H1 (cell line): ENCODE measurements around the gene PHLPP1. TPM values are rescaled to one million over a fixed set of nuclear protein-coding genes. Genes with fewer than 3 reads are reported as not detected.

Experiments used
- CBX5 ChIP-seq: fragments of 300-800, 300-1000 bp; sonication (generic); IDR thresholded peaks from 2 replicates; pipeline ENCODE4 v1.7.1; 2016; ENCODE audit warnings: antibody characterized with exemption, low read length, low read depth
- CBX8 ChIP-seq: fragments of 300-800, 300-1000 bp; sonication (generic); IDR thresholded peaks from 2 replicates; pipeline ENCODE4 v1.7.1; 2016; ENCODE audit warnings: low read depth, low read length, borderline replicate concordance
- CHD2 ChIP-seq: IDR thresholded peaks from 2 replicates; pipeline ENCODE4 v1.6.1; 2012; ENCODE audit warnings: low read length, improper control_type of control experiment
- JUND ChIP-seq: IDR thresholded peaks from 2 replicates; pipeline ENCODE4 v1.6.1; 2011; ENCODE audit warnings: mild to moderate bottlenecking, improper control_type of control experiment, low read length
- KDM5A ChIP-seq: fragments of 200-600 bp; IDR thresholded peaks from 2 replicates; pipeline ENCODE4 v1.7.1; 2012; ENCODE audit warnings: mild to moderate bottlenecking, low read length, inconsistent platforms, mixed read lengths
- POU5F1 ChIP-seq: IDR thresholded peaks from 2 replicates; pipeline ENCODE4 v1.6.1; 2011; ENCODE audit warnings: low read depth, mild to moderate bottlenecking, low read length, moderate library complexity
- TAF7 ChIP-seq: optimal IDR thresholded peaks from 2 replicates; pipeline ENCODE3; 2011; ENCODE audit warnings: low read depth, mild to moderate bottlenecking, inconsistent platforms, low read length, moderate library complexity, borderline replicate concordance
- polyA plus RNA-seq, 7 experiments: library from polyadenylated mRNA; depleted of rRNA in 3 of 7; stranded (reverse) in 5 of 7; unstranded in 2 of 7; fragments of >200 nt in 5 of 7; fragments of 200-250 nt in 2 of 7; gene quantifications; 1 replicate in 5 of 7; 2 replicates in 1 of 7; 4 replicates in 1 of 7; pipeline versions ENCODE4 v1.2.1 to v1.2.3, GENCODE V29; 2011 to 2013; ENCODE audit warnings: missing spikeins in 2 of 7, mixed read lengths in 2 of 7
- total RNA-seq: library from RNA; stranded (reverse); fragmentation: NEBNext Ultra II Directional; extraction: Animal tissue kit (Norgen Biotek cat#: 25700); gene quantifications from 2 replicates; pipeline ENCODE4 v1.2.1, GENCODE V29; 2021
- TF ChIP-seq, protein P1 (sequence below): IDR thresholded peaks from 2 replicates; pipeline ENCODE4 v1.6.1; 2011; ENCODE audit warnings: low read depth, mild to moderate bottlenecking, low read length; ENCODE audit not compliant: insufficient read depth

Gene PHLPP1
- total and polyA plus RNA-seq, 2 of the 8 experiments (the other 6 are each of a cell fraction or from before 2014, with no cell fraction given): 28.0 to 66.3 TPM

- TF ChIP-seq KDM5A (no peak), CBX8 (no peak), POU5F1 (no peak), TAF7 (no peak), JUND (no peak), CHD2 (no peak), CBX5 (no peak)
- TF ChIP-seq, protein P1, sequence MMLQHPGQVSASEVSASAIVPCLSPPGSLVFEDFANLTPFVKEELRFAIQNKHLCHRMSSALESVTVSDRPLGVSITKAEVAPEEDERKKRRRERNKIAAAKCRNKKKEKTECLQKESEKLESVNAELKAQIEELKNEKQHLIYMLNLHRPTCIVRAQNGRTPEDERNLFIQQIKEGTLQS: no peak
Measured at GRCh38 chr18:62857263-62857976, 142.1 kb downstream of the PHLPP1 start (continued).
